ENCODE measurements around the gene PPME1. TPM values are rescaled to one million over a fixed set of nuclear protein-coding genes. Genes with fewer than 3 reads are reported as not detected.

Gene PPME1
- total RNA-seq, 1 experiment from 2014 or later = 68.3 TPM

GRCh38 chr11:74225565-74225964 is 54.5 kb downstream of the PPME1 start:
- ChIA-PET POLR2A (no interaction called here), CTCF (no interaction called here), RAD21 (ENCODE audit: low non-redundant PET in 1 of 2, low total read pairs in 2 of 2, uncharacterized antibody in 2 of 2, unreplicated experiment in 2 of 2) (no interaction called here)
- ATAC-seq (no peak), DNase-seq (ENCODE audit: low read depth, low spot score) (no peak)
- no peak for TF ChIP-seq FOSL1 (IDR thresholded peaks at IDR 0.05; ENCODE audit: low read depth)
- TF ChIP-seq EZH2 (IDR thresholded peaks at IDR 0.05) = no peak
- TF ChIP-seq EZH2phosphoT487 (IDR thresholded peaks at IDR 0.05; ENCODE audit: borderline replicate concordance) = no peak
- TF ChIP-seq ZFX (IDR thresholded peaks at IDR 0.05) = no peak
- TF ChIP-seq, protein P1, sequence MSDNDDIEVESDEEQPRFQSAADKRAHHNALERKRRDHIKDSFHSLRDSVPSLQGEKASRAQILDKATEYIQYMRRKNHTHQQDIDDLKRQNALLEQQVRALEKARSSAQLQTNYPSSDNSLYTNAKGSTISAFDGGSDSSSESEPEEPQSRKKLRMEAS (IDR thresholded peaks at IDR 0.05) = no peak
- no peak for TF ChIP-seq SRF (IDR thresholded peaks at IDR 0.05; ENCODE audit: low read depth)
- TF ChIP-seq, protein P2, sequence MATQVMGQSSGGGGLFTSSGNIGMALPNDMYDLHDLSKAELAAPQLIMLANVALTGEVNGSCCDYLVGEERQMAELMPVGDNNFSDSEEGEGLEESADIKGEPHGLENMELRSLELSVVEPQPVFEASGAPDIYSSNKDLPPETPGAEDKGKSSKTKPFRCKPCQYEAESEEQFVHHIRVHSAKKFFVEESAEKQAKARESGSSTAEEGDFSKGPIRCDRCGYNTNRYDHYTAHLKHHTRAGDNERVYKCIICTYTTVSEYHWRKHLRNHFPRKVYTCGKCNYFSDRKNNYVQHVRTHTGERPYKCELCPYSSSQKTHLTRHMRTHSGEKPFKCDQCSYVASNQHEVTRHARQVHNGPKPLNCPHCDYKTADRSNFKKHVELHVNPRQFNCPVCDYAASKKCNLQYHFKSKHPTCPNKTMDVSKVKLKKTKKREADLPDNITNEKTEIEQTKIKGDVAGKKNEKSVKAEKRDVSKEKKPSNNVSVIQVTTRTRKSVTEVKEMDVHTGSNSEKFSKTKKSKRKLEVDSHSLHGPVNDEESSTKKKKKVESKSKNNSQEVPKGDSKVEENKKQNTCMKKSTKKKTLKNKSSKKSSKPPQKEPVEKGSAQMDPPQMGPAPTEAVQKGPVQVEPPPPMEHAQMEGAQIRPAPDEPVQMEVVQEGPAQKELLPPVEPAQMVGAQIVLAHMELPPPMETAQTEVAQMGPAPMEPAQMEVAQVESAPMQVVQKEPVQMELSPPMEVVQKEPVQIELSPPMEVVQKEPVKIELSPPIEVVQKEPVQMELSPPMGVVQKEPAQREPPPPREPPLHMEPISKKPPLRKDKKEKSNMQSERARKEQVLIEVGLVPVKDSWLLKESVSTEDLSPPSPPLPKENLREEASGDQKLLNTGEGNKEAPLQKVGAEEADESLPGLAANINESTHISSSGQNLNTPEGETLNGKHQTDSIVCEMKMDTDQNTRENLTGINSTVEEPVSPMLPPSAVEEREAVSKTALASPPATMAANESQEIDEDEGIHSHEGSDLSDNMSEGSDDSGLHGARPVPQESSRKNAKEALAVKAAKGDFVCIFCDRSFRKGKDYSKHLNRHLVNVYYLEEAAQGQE (IDR thresholded peaks at IDR 0.05; ENCODE audit: low read depth) = no peak
- no peak for TF ChIP-seq CEBPB (IDR thresholded peaks at IDR 0.05; ENCODE audit: low read depth)
- no peak for TF ChIP-seq POLR2A (IDR thresholded peaks at IDR 0.05; ENCODE audit: borderline replicate concordance, extremely low read depth, insufficient read depth, insufficient read length)
- TF ChIP-seq TCF7L2 (IDR thresholded peaks at IDR 0.05; ENCODE audit: borderline replicate concordance, extremely low read depth, insufficient read depth, insufficient read length) = no peak
- TF ChIP-seq RAD21 (IDR thresholded peaks at IDR 0.05; ENCODE audit: low read depth) = no peak
- no peak for TF ChIP-seq EGR1 (IDR thresholded peaks at IDR 0.05; ENCODE audit: low read depth)
- TF ChIP-seq, protein P3, sequence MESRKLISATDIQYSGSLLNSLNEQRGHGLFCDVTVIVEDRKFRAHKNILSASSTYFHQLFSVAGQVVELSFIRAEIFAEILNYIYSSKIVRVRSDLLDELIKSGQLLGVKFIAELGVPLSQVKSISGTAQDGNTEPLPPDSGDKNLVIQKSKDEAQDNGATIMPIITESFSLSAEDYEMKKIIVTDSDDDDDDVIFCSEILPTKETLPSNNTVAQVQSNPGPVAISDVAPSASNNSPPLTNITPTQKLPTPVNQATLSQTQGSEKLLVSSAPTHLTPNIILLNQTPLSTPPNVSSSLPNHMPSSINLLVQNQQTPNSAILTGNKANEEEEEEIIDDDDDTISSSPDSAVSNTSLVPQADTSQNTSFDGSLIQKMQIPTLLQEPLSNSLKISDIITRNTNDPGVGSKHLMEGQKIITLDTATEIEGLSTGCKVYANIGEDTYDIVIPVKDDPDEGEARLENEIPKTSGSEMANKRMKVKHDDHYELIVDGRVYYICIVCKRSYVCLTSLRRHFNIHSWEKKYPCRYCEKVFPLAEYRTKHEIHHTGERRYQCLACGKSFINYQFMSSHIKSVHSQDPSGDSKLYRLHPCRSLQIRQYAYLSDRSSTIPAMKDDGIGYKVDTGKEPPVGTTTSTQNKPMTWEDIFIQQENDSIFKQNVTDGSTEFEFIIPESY (IDR thresholded peaks at IDR 0.05; ENCODE audit: extremely low read depth, insufficient replicate concordance, low read length) = no peak
- no peak for TF ChIP-seq ELF1 (IDR thresholded peaks at IDR 0.05; ENCODE audit: borderline replicate concordance, low read depth)
- no peak for TF ChIP-seq ZNF274 (IDR thresholded peaks at IDR 0.05; ENCODE audit: low read depth, low read length)
- TF ChIP-seq CBX3 (IDR thresholded peaks at IDR 0.05; ENCODE audit: low read depth) = no peak
- no peak for TF ChIP-seq POLR2AphosphoS5 (IDR thresholded peaks at IDR 0.05; ENCODE audit: low read depth, low read length)
- no peak for TF ChIP-seq JUND (IDR thresholded peaks at IDR 0.05)
- no peak overlapping the region for H3K9ac ChIP-seq (ENCODE audit: low read length)
- H4K20me1 ChIP-seq (ENCODE audit: insufficient read depth) = no peaks in the 10 kb centered on the region
- H3K9me3 ChIP-seq (ENCODE audit: control insufficient read depth in 1 of 2, insufficient read depth in 1 of 2, low read depth in 1 of 2, low read length in 2 of 2) = no peaks in the 10 kb centered on the region
- H3K27me3 ChIP-seq (ENCODE audit: insufficient read depth, low read length) = no peaks in the 10 kb centered on the region
- peaks cover 14% of the 10 kb centered on the region; the same call in 1 of the 2 replicates for H3K79me2 ChIP-seq (ENCODE audit: insufficient read depth, low read length)
- intact Hi-C loops (cut with micrococcal nuclease) = no loop called here
- H3K4me1 ChIP-seq (ENCODE audit: control insufficient read depth in 1 of 2, insufficient read depth in 2 of 2, low read length in 2 of 2) = no peaks in the 10 kb centered on the region
- peaks cover 4 to 16% of the 10 kb centered on the region in 2 experiments; a peak in 2 of 4 replicates for H3K36me3 ChIP-seq (ENCODE audit: control insufficient read depth in 1 of 2, insufficient read depth in 2 of 2, low read length in 2 of 2)
- H3K9me2 ChIP-seq (ENCODE audit: insufficient read depth) = no peaks in the 10 kb centered on the region
- no peak overlapping the region for H3K27ac ChIP-seq (ENCODE audit: low read depth, low read length)
- no peak overlapping the region for H3K4me2 ChIP-seq (ENCODE audit: low read length)
- no peak overlapping the region for H2AFZ ChIP-seq (ENCODE audit: low read depth, low read length, poor library complexity, severe bottlenecking)
- no peak overlapping the region for H3K4me3 ChIP-seq (replicated peaks in 1 of 2; ENCODE audit: low read depth in 1 of 2, low read length in 2 of 2)
- BruUV-seq (replicated peaks) = no TSS peak
